ENCODE results near the gene FGG. TPM values are rescaled to one million over a fixed set of nuclear protein-coding genes. Genes with fewer than 3 reads are reported as not detected.

Gene FGG
- total and polyA plus RNA-seq, 2 donors (not counting 1 experiment from before 2014, with no cell fraction given): not detected

- TF ChIP-seq CTCF (conservative IDR thresholded peaks at IDR 0.05 in 1 of 2, IDR thresholded peaks at IDR 0.05 in 1 of 2; ENCODE audit: low read depth in 1 of 2, low read length in 2 of 2): peak; percentile 51 to 71
- TF ChIP-seq EZH2 (IDR thresholded peaks at IDR 0.05; ENCODE audit: low read length, missing control alignments): no peak
- H3K4me3 ChIP-seq (replicated peaks in 1 of 4; ENCODE audit: control extremely low read depth in 1 of 4, insufficient read depth in 1 of 4, low read depth in 3 of 4, low read length in 4 of 4): no peak overlapping the region
- H3K9ac ChIP-seq (ENCODE audit: insufficient read depth, low read length): no peak overlapping the region
- no peaks in the 10 kb centered on the region for H3K27me3 ChIP-seq (ENCODE audit: control insufficient read depth, insufficient read depth, low read length)
- no peak overlapping the region for H2AFZ ChIP-seq (ENCODE audit: low read length)
- no peaks in the 10 kb centered on the region for H3K9me3 ChIP-seq (ENCODE audit: control insufficient read depth, insufficient read depth, low read depth, low read length)
- H3K36me3 ChIP-seq (ENCODE audit: control insufficient read depth, insufficient read depth, low read length): no peaks in the 10 kb centered on the region
- H3K4me1 ChIP-seq (ENCODE audit: control insufficient read depth, extremely low read depth, insufficient read depth, low read length): no peaks in the 10 kb centered on the region
- no peaks in the 10 kb centered on the region for H4K20me1 ChIP-seq (ENCODE audit: control insufficient read depth, extremely low read depth, insufficient read depth, low read length)
- H3K79me2 ChIP-seq (ENCODE audit: control insufficient read depth, insufficient read depth, low read length): no peaks in the 10 kb centered on the region
- H3K27ac ChIP-seq (ENCODE audit: insufficient read depth, low read length): no peak overlapping the region
- DNase-seq (ENCODE audit: low read depth in 2 of 2): peak; percentile 60 to 66
- no peak overlapping the region for H3K4me2 ChIP-seq (ENCODE audit: extremely low read depth, insufficient read depth, low read length)
Observed at GRCh38 chr4:154559494-154560418, 52.7 kb downstream of the FGG start.

- H3K4me1 ChIP-seq (ENCODE audit: control insufficient read depth, extremely low read depth, insufficient read depth, low read length): no peaks in the 10 kb centered on the region
- no peaks in the 10 kb centered on the region for H3K36me3 ChIP-seq (ENCODE audit: control insufficient read depth, insufficient read depth, low read length)
- no peaks in the 10 kb centered on the region for H4K20me1 ChIP-seq (ENCODE audit: control insufficient read depth, extremely low read depth, insufficient read depth, low read length)
- H3K9me3 ChIP-seq (ENCODE audit: control insufficient read depth, insufficient read depth, low read depth, low read length): no peaks in the 10 kb centered on the region
- no peak overlapping the region for H3K27ac ChIP-seq (ENCODE audit: insufficient read depth, low read length)
- H3K4me2 ChIP-seq (ENCODE audit: extremely low read depth, insufficient read depth, low read length): no peak overlapping the region
- no peak overlapping the region for H3K9ac ChIP-seq (ENCODE audit: insufficient read depth, low read length)
- no peak for TF ChIP-seq CTCF (conservative IDR thresholded peaks at IDR 0.05 in 1 of 2, IDR thresholded peaks at IDR 0.05 in 1 of 2; ENCODE audit: low read depth in 1 of 2, low read length in 2 of 2)
- TF ChIP-seq EZH2 (IDR thresholded peaks at IDR 0.05; ENCODE audit: low read length, missing control alignments): no peak
- no peak for DNase-seq (ENCODE audit: low read depth in 2 of 2)
- no peaks in the 10 kb centered on the region for H3K79me2 ChIP-seq (ENCODE audit: control insufficient read depth, insufficient read depth, low read length)
- no peak overlapping the region for H2AFZ ChIP-seq (ENCODE audit: low read length)
- H3K4me3 ChIP-seq (replicated peaks in 1 of 4; ENCODE audit: control extremely low read depth in 1 of 4, insufficient read depth in 1 of 4, low read depth in 3 of 4, low read length in 4 of 4): no peak overlapping the region
- no peaks in the 10 kb centered on the region for H3K27me3 ChIP-seq (ENCODE audit: control insufficient read depth, insufficient read depth, low read length)
Observed at GRCh38 chr4:154559141-154559493, 53.3 kb downstream of the FGG start.

Other genes starting within 250 kb of the FGG start
- under 0.01 TPM in 1 of 2 replicates, not detected in the other for gene DCHS2, start 120.9 kb downstream of the FGG start, total RNA-seq
- not detected in 2 replicates for gene DCHS2, start 120.9 kb downstream of the FGG start, polyA plus RNA-seq
- gene PLRG1, start 62.3 kb downstream of the FGG start, total RNA-seq: 72.5 and 73.4 TPM in 2 replicates
- gene PLRG1, start 62.3 kb downstream of the FGG start, polyA plus RNA-seq: 101 and 123 TPM in 2 replicates
- gene FGB, start 49.6 kb downstream of the FGG start, total RNA-seq: not detected in 2 replicates
- not detected in 2 replicates for gene FGB, start 49.6 kb downstream of the FGG start, polyA plus RNA-seq
- not detected in 2 replicates for gene FGA, start 21.9 kb downstream of the FGG start, total RNA-seq
- not detected in 2 replicates for gene FGA, start 21.9 kb downstream of the FGG start, polyA plus RNA-seq
- gene LRAT, start 131.3 kb upstream of the FGG start, total RNA-seq: under 0.01 TPM in 2 replicates
- 0.03 and 0.08 TPM in 2 replicates for gene LRAT, start 131.3 kb upstream of the FGG start, polyA plus RNA-seq
- gene RBM46, start 168.6 kb upstream of the FGG start, total RNA-seq: under 0.01 TPM in 1 of 2 replicates, not detected in the other
- 0.06 and 0.08 TPM in 2 replicates for gene RBM46, start 168.6 kb upstream of the FGG start, polyA plus RNA-seq

All from fibroblast of lung (primary cell).